Jurkat, Clone E6-1 (cell line): ENCODE data around the gene ABHD15.

Experiments used
- DNase-seq: peaks from one replicate; pipeline ENCODE4 v3.0.0-alpha.2; 2011; ENCODE audit warnings: low read depth, low spot score
- H3K4me3 ChIP-seq: 2 replicates; pipeline ENCODE4 v1.5.1; 2011; ENCODE audit warnings: mild to moderate bottlenecking, low read length, control low read depth, moderate library complexity

ABHD15 gene

DNA sequence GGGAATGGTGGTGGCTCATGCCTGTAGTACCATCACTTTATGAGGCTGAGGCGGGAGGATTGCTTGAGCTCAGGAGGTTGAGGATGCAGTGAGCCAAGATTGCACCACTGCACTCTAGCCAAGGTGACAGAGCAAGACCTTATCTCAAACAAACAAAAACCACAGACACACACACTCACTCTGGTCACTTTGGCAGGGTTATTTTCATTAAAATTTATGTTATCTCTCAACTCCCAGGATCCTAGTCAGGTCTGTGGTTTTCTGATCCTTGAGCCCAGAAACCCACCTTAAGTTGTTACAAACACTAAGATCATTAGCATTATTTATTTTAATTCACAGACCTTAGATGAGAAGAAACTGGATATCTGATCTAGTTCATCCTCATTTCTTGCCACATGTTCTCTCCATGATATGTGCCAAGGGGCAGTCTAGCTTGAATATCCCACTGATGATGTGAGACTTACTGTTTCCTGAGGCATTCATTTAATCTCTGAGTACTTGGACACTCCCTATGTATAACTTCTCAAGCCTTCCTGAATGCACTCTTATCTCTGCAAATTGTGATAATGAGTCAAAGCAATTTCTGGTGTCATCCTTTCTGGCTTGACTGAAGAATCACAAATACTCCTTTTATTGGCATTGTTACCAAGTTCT, 9.6 kb downstream of the ABHD15 start:
- no peak for DNase-seq
- H3K4me3 ChIP-seq: no peak overlapping the region

DNA sequence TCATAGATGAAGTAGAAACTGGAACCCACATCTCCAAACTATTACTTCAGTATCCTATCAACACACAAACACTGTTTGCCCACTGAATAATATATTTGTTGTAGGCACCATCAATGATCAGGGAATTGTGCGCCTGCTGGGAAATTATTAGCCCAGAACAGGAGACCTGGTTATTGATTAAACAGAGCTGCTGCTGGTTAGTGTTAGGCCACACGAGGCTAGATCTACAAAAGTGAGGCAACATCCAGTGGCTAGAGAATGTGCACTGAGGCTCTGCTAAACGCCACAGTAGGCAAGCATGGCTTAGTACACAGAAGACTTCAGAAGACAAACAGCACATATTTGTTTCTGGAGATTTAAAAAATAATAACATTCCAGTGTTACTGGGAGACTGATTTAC, 11.0 kb downstream of the ABHD15 start:
- no peak overlapping the region for H3K4me3 ChIP-seq
- no peak for DNase-seq

DNA sequence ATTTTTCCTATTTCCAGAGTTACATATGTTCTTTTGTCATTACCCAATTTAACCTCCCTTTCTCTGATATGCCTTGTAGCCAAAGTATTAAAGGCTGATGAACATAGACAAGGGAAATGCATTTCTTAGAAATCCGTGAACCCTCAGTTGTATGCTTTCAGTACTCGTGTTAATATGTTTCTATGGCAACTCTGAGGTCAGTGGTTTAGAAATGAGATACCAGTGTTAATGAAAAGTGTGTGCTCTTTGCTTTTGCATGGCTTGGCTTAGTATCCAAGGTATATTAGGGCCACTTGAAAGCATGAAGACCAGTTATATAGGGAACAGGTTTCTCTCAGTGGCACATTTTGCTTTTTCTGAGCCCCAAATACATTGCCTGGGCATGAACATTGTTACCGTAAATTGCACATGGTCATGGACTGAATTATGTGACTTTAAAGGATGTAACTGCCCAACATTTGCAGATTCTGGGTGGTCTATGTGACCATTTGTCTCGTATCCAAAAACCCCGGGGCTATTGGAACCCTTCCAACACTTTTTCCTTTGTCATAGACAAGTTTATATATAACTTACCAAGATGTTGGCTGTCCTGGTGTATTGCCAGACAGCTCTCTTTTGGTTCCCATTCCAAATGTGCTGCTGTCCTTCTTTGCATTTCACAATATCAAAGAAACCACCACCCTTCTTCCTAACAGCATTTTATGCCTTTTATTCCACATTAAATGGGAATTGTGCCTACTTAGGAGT, 17.5 kb downstream of the ABHD15 start:
- no peak overlapping the region for H3K4me3 ChIP-seq
- DNase-seq: no peak

DNA sequence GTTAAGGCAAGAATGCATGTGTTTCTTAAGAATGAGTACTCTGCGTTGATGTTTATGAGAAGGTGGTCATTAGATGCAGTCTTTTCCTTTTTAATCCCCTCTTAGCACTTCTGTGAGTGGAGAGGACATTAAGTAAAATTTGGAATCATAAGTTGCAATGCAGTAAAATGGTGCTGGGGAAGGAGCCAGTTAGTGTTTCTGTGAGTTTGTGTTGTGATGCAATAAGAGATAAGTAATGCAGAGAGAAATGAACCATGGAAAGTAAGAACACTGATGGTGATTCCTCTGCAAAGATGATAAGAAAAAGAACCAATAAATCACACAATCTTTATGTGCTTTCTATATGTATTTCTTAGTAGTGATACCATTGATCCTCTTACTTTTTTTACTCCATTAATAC, 20.0 kb downstream of the ABHD15 start:
- H3K4me3 ChIP-seq: no peak overlapping the region

DNA sequence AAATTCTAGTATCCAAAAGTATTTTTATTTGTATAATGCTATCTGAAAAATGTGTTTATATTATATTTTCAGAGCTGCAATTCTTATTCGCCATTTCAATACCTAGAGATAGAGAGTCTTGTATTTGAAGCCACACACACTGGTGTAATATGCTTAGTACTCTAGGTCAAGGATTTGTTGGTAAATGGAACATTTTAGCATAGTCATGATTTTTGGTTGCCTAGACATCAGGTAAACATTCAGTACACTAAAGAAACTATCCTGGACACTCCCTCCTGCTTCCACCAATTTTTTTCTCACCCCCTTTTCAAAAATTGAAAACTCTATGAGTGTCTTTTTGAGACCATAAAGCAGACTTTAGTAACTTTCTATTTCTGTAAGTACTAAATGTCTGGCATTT, 20.8 kb downstream of the ABHD15 start:
- no peak for DNase-seq

More for the DNA sequence above, 20.0 kb downstream of the ABHD15 start:
- no peak for DNase-seq

DNA sequence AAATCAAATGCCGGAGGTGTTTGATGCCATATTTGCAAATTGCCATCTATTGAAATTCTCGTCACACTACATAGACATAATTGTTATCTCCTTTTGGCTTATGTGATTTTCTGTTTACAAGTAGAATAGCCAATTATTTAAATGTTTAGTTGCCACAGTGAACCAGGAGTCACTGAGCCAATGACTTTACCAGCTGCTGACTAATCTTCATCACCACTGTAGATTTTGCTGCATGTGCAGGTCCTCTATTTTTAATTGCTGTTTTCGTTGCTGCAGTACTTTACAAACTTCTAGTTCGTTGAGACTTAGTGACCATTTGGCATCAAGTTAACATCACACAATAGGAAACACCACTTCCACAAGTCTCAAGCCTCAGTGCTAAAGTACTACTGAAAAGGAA, 22.8 kb downstream of the ABHD15 start:
- no peak for DNase-seq
- no peak overlapping the region for H3K4me3 ChIP-seq

More for the DNA sequence above, 20.8 kb downstream of the ABHD15 start:
- no peak overlapping the region for H3K4me3 ChIP-seq

DNA sequence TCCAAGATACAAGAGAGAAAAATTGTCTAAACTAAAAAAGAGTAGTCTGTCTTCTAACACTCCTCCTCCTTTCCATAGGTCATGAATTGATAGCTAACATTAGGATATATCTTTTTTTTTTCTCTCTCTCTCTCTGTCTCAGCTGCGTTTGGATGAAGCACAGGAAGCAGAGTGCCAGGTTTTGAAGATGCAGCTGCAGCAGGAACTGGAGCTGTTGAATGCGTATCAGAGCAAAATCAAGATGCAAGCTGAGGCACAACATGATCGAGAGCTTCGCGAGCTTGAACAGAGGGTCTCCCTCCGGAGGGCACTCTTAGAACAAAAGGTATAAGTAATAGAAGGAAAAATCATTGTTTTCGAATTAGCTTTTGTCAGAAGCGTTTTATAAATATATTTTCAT, 32.9 kb downstream of the ABHD15 start:
- H3K4me3 ChIP-seq: no peak overlapping the region
- DNase-seq: no peak

DNA sequence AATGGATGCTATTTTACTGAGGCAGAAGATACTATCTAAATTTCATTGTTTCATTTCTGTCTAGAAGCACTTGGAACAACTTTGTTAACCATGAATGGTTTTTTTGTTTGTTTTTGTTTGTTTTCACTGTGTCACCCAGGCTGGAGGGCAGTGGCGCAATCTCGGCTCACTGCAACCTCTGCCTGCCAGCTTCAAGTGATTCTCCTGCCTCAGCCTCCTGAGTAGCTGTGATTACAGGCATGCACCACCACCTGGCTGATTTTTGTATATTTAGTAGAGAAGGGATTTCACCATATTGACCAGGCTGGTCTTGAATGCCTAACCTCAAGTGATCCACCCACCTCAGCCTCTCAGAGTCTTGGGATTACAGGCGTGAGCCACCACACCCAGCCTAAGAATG, 40.5 kb downstream of the ABHD15 start:
- no peak overlapping the region for H3K4me3 ChIP-seq
- no peak for DNase-seq

DNA sequence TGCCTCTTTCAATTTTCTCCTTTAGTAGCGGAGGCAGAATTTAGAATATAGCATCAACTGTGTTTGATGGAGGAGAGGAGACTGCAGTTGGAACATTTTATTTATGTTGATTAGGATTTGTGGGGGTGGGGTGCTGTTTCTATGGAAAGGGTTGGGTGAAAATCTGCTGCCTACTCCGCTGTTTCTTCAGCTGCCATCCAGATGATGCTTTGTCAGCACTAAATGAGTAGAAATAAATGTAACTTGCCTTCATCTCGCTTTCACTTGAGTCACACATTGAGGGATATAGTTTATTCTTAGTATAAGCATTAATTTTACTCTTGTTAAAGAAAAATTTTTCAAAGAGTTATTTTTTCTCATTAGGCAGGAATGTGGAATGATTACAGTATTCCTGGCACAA, 42.1 kb downstream of the ABHD15 start:
- H3K4me3 ChIP-seq: no peak overlapping the region
- DNase-seq: no peak

DNA sequence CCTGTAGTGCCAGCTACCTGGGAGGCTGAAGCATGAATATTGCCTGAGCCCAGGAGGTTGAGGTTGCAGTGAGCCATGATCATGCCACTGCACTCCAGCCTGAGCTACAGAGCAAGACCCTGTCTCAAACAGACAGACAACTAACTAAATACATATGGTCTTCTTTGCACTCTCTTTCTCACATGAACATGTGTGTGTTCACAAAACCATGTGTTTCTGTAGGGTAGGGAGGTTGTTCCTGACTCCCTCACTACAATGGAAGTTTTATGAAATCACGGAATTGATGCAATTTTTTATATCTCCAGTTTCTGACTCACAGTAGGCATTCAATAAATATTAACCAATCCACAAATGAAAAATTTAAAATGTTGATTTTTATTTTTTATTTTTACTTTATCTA, 48.5 kb downstream of the ABHD15 start:
- no peak for DNase-seq
- no peak overlapping the region for H3K4me3 ChIP-seq

DNA sequence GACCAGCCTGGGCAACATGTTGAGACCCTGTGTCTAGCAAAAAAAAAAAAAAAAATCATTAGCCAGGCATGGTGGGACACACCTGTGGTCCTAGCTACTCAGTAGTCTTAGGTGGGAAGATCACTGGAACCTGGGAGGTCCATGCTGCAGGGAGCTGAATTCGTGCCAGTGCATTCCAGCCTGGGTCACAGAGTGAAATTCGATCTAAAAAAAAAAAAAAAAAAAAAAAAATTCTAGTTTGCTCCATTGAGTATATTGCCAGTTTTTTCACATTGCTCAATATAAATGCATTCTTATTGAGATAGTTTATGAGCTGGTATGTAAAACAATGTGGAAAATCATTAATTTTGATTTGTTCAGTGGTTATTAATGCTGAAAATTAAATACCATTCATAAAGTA, 52.0 kb downstream of the ABHD15 start:
- no peak overlapping the region for H3K4me3 ChIP-seq
- no peak for DNase-seq

DNA sequence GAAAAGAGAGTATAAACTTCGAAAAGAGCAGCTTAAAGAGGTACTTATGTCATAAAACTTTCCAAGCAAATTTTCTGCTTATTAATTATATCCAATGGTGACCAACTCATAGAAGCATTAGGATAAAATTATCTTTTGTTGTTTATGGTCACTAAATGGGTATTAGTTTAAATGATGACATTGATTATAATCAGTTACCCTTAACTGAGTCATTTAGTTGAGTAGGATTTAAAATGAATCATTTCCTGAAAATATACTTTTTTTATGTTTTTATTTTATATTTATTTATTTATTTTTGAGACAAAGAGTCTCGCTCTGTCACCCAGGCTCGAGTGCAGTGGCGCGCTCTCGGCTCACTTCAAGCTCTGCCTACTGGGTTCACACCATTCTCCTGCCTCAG, 55.9 kb downstream of the ABHD15 start:
- no peak for DNase-seq

More for the DNA sequence above, 55.9 kb downstream of the ABHD15 start:
- H3K4me3 ChIP-seq: no peak overlapping the region
